ENCODE data around the gene LAMB3.

The LAMB3 gene

GRCh38 chr1:209617755-209618154 lies 34.5 kb downstream of the LAMB3 start:
- no peak for DNase-seq (ENCODE audit: low read depth)

- no peak for DNase-seq (ENCODE audit: low read depth)
Observed at GRCh38 chr1:209617047-209617673, 35.1 kb downstream of the LAMB3 start.

GRCh38 chr1:209616366-209617046 lies 35.7 kb downstream of the LAMB3 start:
- DNase-seq (ENCODE audit: low read depth): no peak

DNA sequence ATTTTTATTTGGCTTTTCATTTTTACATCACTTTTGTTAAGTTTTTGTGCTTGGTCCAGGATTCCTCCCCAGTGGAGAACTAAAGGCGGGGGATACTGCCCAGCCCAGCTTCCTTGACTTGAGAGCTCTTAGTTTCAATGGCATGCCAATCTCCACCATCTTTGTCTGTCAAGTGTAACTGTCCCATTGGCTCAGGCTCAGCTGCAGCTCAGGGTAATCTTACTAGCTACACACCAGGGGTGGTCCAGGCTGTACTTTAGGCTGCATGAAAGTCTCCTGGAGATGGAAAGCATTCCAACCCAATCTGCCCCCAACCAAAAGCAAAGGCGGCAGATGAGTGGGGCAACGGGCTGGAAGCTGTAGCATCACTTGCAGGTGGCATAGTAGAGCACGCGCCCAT lies 37.3 kb downstream of the LAMB3 start:
- no peak for DNase-seq (ENCODE audit: low read depth)

DNA sequence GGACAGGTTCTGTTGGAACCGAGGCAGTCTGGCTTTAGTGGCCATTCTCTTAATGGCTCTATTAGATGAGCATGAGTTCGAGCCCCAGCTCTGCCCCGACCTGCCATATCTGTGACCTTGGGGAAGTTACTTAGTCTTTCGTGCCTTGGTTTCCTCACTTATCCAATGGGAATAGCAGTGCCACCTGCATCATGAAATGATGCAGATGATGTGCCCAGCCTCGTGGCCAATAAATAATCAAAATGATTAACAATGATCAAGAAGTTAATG lies 38.1 kb downstream of the LAMB3 start:
- DNase-seq (ENCODE audit: low read depth): no peak

- DNase-seq (ENCODE audit: low read depth): no peak
Observed at GRCh38 chr1:209613400-209614150, 38.6 kb downstream of the LAMB3 start.

- DNase-seq (ENCODE audit: low read depth): no peak
Observed at GRCh38 chr1:209612646-209613399, 39.4 kb downstream of the LAMB3 start.

- DNase-seq (ENCODE audit: low read depth): no peak
Observed at GRCh38 chr1:209611771-209612570, 40.3 kb downstream of the LAMB3 start.

DNA sequence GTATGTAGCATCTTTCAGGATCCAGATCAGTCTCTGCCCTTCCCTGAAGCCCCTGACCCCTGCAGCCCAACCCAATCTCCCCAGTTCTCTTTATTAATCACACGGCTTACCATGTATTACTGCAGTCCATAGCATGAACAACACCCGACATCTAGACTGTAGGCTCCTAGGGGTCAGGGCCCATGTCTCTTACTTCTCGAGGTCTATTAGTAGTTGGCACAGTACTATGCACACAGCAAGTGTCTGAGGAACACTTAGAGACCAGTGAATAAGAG lies 41.7 kb downstream of the LAMB3 start:
- DNase-seq (ENCODE audit: low read depth): no peak

- DNase-seq (ENCODE audit: low read depth): no peak
Observed at GRCh38 chr1:209609791-209610630, 42.2 kb downstream of the LAMB3 start.

DNA sequence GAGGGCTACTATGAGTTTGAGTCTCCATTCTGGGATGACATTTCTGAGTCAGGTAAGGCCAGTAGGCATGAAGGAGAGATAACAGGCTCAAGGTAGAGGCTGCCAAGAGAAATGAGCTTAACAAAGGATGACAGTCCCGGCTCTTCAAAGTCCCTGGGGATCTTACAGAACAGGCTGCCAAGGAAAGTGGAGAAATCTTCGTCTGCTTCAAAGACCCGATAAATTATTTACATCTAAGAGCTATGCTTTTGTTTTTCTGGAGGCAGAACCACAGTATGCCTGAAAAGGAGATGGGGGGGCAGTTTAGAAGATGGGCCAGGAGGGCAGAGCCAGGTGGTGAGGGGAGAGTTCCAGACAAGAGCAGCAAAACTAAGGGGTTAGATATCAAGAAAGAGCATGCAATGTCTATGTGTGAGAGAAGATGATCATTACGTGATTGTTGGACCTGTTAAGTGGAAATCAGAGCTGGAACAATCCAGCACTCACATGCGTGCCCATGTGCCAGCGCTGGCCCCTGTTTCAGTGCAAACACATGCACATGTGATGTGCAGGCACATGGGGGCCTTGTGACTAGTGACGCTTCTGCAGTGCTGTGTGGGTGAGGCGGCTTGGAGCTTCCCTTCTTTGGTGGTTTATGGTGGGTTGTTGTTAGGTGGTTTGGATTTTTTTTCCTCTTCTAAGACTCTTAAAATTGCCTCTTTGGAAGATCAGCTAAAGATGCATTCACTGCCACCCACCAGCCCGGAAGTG lies 43.0 kb downstream of the LAMB3 start:
- DNase-seq (ENCODE audit: low read depth): no peak

DNA sequence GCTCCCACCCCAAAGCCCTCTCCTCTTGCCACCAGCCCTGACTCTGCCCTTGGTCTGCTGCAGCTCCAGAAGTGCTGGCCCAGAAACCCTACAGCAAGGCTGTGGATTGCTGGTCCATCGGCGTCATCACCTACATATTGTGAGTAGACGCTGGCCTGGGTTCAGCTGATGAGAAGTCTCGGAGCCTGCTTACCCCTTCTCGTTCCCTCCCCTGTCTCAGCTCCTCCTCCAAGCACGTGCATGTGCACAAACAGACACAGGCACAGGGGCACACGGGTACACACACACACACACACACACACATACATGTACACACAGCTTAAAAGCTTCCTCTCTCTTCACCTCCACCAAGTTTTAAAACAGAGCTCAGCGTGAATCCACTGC lies 44.4 kb downstream of the LAMB3 start:
- DNase-seq (ENCODE audit: low read depth): no peak

- DNase-seq (ENCODE audit: low read depth): no peak
Observed at GRCh38 chr1:209607102-209607794, 45.0 kb downstream of the LAMB3 start.

DNA sequence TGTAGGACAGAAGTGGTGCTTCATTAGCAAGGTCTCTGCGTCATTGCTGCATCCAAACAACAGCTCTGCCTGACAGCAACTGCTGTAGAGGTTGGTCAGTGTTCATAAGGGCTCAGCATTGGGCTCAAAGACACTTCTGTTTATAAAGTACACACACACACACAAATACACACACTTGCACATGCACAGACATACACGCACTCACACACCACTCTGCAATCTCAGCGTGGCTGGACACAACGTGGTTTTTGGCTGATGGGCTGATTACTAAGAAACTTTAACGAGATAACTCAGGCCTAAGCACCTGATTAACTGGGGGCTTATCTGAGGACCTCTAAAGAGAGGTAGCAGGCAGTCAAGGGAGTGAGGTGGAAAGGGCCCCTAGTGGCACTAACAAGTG lies 48.3 kb downstream of the LAMB3 start:
- DNase-seq (ENCODE audit: low read depth): no peak

GRCh38 chr1:209601809-209602657 lies 50.2 kb downstream of the LAMB3 start:
- DNase-seq (ENCODE audit: low read depth): no peak

DNA sequence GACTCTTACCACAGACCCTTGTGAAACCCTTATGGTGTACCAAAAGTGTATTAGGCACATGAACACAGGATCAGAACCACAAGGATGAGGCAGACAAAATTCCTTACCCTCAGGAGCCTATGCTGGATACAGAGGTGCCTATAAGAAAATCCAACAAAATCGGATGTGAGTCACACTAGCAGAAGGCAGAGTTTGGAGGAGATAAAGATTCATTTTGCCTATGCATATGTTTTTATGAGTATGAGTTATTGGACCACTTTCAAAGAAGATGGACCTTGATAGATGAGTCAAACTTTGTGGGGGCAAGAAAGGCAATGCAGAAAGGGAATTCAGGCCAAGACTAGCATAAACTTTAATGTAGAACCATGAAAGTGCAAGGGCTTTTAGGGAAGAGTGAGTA lies 51.7 kb downstream of the LAMB3 start:
- no peak for DNase-seq (ENCODE audit: low read depth)

DNA sequence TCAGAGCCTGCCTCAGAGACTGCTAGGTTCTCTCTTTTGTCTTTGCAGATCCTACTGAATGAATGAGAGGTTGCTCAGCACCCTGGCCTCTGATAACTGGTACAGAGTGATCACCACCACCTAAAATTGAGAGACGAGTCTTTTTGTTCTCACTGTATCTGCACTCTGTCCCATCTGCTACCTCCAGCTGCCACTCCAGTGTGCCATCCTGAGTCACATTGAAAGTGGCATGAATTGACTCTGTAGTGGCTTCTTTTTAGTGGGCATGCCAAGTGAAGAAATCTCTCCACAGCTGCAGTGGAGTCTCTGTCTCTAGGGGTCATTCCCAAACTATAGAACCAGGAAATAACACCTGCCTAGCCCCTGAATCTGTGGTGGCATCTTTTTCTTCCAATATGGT lies 54.0 kb downstream of the LAMB3 start:
- no peak for DNase-seq (ENCODE audit: low read depth)

GRCh38 chr1:209597499-209597898 lies 54.7 kb downstream of the LAMB3 start:
- DNase-seq (ENCODE audit: low read depth): no peak
